DND-41 (cell line): ENCODE measurements around the gene ADORA2A.

Experiments used
- ATAC-seq: fragments of 200-7000 bp; cut with Tn5 transposase; 3 replicates; pipeline ENCODE4 v1.9.1; 2021; ENCODE audit warnings: low read depth; ENCODE audit not compliant: insufficient read depth
- DNase-seq: peaks from one replicate; pipeline ENCODE4 v3.0.0-alpha.2; 2020
- H2AFZ ChIP-seq: 2 replicates; pipeline ENCODE4 v1.6.0; 2012; ENCODE audit warnings: low read depth, low read length
- H3K27ac ChIP-seq: 2 replicates; pipeline ENCODE4 v1.5.1; 2012; ENCODE audit warnings: low read length, inconsistent platforms
- H3K27me3 ChIP-seq: fragments of 200-600 bp; sonication (generic); 2 replicates; pipeline ENCODE4 v1.6.0; 2012; ENCODE audit warnings: low read length, mild to moderate bottlenecking, inconsistent platforms; ENCODE audit not compliant: insufficient read depth, poor library complexity
- H3K36me3 ChIP-seq: 2 replicates; pipeline ENCODE4 v1.5.1; 2012; ENCODE audit warnings: low read length, inconsistent platforms; ENCODE audit not compliant: insufficient read depth
- H3K4me1 ChIP-seq: 2 replicates; pipeline ENCODE4 v1.5.1; 2012; ENCODE audit warnings: mild to moderate bottlenecking, low read length; ENCODE audit not compliant: insufficient read depth
- H3K4me2 ChIP-seq: 2 replicates; pipeline ENCODE4 v1.6.0; 2012; ENCODE audit warnings: mild to moderate bottlenecking, moderate library complexity, low read length, inconsistent platforms; ENCODE audit not compliant: insufficient read depth
- H3K4me3 ChIP-seq, 2 experiments: fragments of 200-600 bp in 1 of 2; shearing (Covaris generic) in 1 of 2; 2 replicates each; pipeline ENCODE4 v1.5.1; 2012 to 2016; ENCODE audit warnings: inconsistent platforms in 2 of 2, low read length in 2 of 2, mild to moderate bottlenecking in 2 of 2, low read depth in 1 of 2, moderate library complexity in 1 of 2
- H3K79me2 ChIP-seq: 2 replicates; pipeline ENCODE4 v1.6.0; 2012; ENCODE audit warnings: low read length, inconsistent platforms; ENCODE audit not compliant: insufficient read depth
- H3K9ac ChIP-seq: 2 replicates; pipeline ENCODE4 v1.6.0; 2012; ENCODE audit warnings: low read depth, mild to moderate bottlenecking, inconsistent platforms, low read length, moderate library complexity
- H3K9me3 ChIP-seq: 2 replicates; pipeline ENCODE4 v1.5.1; 2012; ENCODE audit warnings: low read length, moderate library complexity, mild to moderate bottlenecking, inconsistent platforms; ENCODE audit not compliant: insufficient read depth, severe bottlenecking
- H4K20me1 ChIP-seq: 2 replicates; pipeline ENCODE4 v1.6.0; 2012; ENCODE audit warnings: low read length; ENCODE audit not compliant: insufficient read depth
- EZH2 ChIP-seq: IDR thresholded peaks from 3 replicates; pipeline ENCODE4 v1.6.1; 2012; ENCODE audit warnings: borderline replicate concordance, low read depth, mild to moderate bottlenecking, moderate library complexity, low read length, inconsistent platforms; ENCODE audit not compliant: severe bottlenecking
- TF ChIP-seq, protein P1 (sequence below): IDR thresholded peaks from 2 replicates; pipeline ENCODE4 v1.5.1; 2012; ENCODE audit warnings: borderline replicate concordance, low read length, moderate library complexity, mild to moderate bottlenecking; ENCODE audit not compliant: poor library complexity, severe bottlenecking; ENCODE audit errors: extremely low read depth

ADORA2A gene

DNA sequence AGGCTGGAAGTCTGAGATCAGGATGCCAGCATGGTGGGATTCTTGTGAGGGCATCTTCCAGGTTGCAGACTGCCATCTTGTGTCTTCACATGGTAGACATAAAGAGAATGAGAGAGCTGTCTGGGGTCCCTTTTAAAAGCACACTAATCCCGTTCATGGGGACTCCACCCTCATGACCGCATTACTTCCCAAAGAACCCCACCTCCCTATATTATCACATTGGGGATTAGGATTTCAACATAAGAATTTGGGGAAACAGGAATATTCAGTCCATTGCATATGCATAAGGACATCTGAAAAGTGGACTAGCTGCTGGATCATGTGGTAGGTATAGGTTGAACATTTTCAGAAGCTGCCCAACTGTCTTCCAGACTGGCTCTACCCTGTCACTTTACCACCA, 33.1 kb upstream of the ADORA2A start:
- H3K27ac ChIP-seq: no peak overlapping the region
- peaks cover 14% of the 10 kb centered on the region for H3K79me2 ChIP-seq
- peaks cover 60% of the 10 kb centered on the region for H3K36me3 ChIP-seq
- no peak overlapping the region for H3K9ac ChIP-seq
- no peak overlapping the region for H3K4me2 ChIP-seq
- DNase-seq (no peak), ATAC-seq (no peak)
- H4K20me1 ChIP-seq: 0 out of 2 replicates have a peak, but pooled peaks cover 4% of the 10 kb centered on the region
- TF ChIP-seq EZH2: no peak
- TF ChIP-seq, protein P1, sequence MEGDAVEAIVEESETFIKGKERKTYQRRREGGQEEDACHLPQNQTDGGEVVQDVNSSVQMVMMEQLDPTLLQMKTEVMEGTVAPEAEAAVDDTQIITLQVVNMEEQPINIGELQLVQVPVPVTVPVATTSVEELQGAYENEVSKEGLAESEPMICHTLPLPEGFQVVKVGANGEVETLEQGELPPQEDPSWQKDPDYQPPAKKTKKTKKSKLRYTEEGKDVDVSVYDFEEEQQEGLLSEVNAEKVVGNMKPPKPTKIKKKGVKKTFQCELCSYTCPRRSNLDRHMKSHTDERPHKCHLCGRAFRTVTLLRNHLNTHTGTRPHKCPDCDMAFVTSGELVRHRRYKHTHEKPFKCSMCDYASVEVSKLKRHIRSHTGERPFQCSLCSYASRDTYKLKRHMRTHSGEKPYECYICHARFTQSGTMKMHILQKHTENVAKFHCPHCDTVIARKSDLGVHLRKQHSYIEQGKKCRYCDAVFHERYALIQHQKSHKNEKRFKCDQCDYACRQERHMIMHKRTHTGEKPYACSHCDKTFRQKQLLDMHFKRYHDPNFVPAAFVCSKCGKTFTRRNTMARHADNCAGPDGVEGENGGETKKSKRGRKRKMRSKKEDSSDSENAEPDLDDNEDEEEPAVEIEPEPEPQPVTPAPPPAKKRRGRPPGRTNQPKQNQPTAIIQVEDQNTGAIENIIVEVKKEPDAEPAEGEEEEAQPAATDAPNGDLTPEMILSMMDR: no peak
- no peaks in the 10 kb centered on the region for H3K9me3 ChIP-seq
- H3K27me3 ChIP-seq: no peaks in the 10 kb centered on the region
- no peak overlapping the region for H2AFZ ChIP-seq
- H3K4me3 ChIP-seq: no peak overlapping the region
- H3K4me1 ChIP-seq: no peaks in the 10 kb centered on the region

DNA sequence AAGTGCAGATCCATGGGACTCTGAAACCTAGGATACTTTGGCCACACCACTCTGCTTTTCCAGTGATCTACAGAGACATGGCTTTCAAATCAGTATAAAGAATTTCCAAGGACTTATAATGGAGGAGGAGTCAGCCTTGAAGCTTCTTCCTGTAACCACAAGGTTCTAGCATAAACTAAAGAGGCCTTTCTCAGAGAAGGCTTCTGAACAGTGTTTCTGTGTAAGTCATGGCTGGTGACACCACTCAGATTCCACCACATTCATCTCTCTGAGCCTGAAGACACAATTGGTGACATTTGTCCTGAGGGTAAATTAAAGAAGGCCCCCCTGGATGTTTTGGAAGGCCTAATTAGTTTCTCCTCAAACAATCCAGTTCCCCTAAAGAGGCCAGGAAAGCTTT, 29.0 kb upstream of the ADORA2A start:
- Histone ChIP-seq H3K9me3 (no peaks in the 10 kb centered on the region), H3K27ac (peak overlapping the region; percentile 41; the same call in 1 of the 2 replicates), H3K4me2 (no peak overlapping the region), H3K4me3 (no peak overlapping the region), H4K20me1 (no peaks in the 10 kb centered on the region), H3K79me2 (0 out of 2 replicates have a peak, but pooled peaks cover 2% of the 10 kb centered on the region), H2AFZ (no peak overlapping the region), H3K9ac (no peak overlapping the region), H3K4me1 (no peaks in the 10 kb centered on the region), H3K36me3 (peaks cover 74% of the 10 kb centered on the region), H3K27me3 (no peaks in the 10 kb centered on the region)
- ATAC-seq (peak; percentile 58; the same call in 1 of the 3 replicates), DNase-seq (no peak)
- TF ChIP-seq EZH2: no peak
- TF ChIP-seq, protein P1: no peak

DNA sequence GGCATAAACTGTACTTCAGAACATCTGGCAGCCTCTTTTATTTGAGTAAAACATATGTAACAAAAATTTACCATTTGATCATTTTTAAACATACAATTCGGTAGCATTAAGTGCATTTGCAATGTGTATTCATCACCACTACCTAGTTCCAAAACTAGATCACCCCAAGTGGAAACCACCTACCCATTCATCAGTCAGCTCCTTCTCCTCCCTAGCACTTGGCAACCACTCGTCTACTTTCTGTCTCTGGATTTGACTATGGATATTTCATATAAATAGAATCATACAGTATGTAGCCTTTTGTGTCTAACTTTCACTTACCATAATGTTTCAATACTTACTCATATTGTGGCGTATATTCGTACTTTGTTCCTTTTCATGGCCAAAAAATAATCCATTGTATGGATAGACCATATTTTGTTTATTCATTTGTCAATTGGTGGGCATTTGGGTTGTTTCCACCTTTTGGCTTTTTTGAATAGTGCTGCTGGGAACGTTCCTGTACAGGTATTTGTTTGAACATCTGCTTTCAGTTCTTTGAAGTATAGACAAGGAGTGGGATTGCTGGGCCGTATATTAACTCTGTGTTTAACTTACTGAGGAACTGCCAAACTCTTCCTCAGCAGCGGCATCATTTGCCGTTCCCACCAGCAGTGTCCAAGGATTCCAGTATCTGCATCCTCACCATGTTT, 27.2 kb upstream of the ADORA2A start:
- 0 out of 2 replicates have a peak, but pooled peaks cover 5% of the 10 kb centered on the region for H4K20me1 ChIP-seq
- peaks cover 80% of the 10 kb centered on the region for H3K36me3 ChIP-seq
- H3K27ac ChIP-seq: no peak overlapping the region
- TF ChIP-seq, protein P1: no peak
- no peak for TF ChIP-seq EZH2
- no peaks in the 10 kb centered on the region for H3K27me3 ChIP-seq
- H3K4me1 ChIP-seq: no peaks in the 10 kb centered on the region
- H3K9me3 ChIP-seq: no peaks in the 10 kb centered on the region
- H3K79me2 ChIP-seq: 0 out of 2 replicates have a peak, but pooled peaks cover 2% of the 10 kb centered on the region
- DNase-seq: no peak
- no peak for ATAC-seq
- H2AFZ ChIP-seq: no peak overlapping the region
- no peak overlapping the region for H3K4me3 ChIP-seq
- no peak overlapping the region for H3K9ac ChIP-seq
- H3K4me2 ChIP-seq: no peak overlapping the region
